ENCODE measurements around the gene MYCBP2.
A peak's percentile ranks its signal among the peaks of the same experiment; 100 is the strongest.
"Not testable (repeated sequence)": the region's sequence is repeated elsewhere in the genome, so short reads cannot be mapped to it uniquely, and the experiment has no call there.

Gene MYCBP2

DNA sequence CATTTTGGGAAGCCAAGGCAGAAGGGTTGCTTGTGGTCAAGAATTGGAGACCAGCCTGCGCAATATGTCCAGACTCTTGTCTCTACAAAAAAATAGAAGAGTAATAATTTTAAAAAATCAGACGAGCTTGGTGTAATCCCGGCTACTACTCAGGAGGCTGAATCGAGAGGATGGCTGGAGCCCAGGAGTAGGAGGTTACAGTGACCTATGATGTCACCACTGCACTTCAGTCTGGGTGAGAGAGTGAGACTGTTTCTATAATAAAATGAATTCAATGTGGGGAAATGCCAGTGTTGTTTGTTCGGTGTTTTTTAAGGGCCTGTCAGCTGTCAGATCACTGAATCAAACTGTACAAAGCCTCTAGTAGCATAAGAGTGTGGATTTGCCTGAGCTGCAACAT, 298.7 kb downstream of the MYCBP2 start:
- DNase-seq (ENCODE audit: low spot score): peak; percentile 32

DNA sequence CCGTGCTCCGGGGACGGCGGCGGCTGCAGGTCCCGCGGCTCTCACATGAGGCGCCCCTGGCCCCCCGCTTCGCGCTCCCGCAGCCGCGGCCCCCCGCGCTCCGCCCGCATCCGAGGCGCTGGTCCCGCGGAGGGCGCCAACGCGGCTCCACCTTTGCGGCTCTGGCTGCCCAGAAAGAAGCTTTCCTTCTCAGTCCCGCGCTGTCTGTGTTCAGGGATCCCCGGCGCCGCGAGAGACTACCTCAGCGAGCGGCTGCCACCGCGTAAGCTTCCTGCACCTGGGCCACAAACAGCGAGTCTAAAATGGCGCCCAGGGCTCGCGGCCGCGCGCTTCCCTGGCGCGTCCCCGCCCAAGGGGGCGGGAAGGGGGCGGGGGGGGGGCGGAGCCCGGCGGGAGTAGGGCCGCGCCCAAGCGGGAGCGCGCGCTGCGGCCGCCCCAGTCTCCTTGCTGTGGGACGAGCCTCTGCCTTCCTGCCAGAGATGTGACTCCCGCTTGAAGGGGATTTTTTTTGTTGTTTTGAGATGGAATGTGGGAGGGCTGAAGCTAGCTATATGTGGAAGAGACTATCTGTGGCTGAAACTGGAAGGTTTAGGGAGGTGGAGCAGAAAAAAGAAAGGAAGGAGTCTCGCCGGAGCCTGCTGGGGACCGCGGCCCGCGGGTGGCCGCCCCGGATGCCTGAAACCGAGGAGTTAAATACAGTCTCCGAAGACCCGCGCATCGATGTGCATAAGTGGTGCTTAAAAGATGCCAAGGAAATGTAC, 299.9 kb downstream of the MYCBP2 start, which contains the start of gene FBXL3:
Gene FBXL3, minus strand, starts transcription at position 299 of the 761 bp plus-strand sequence. CDS start 5,299 bp downstream, outside the sequence.
- peak; percentile 94 for DNase-seq (ENCODE audit: low spot score)

DNA sequence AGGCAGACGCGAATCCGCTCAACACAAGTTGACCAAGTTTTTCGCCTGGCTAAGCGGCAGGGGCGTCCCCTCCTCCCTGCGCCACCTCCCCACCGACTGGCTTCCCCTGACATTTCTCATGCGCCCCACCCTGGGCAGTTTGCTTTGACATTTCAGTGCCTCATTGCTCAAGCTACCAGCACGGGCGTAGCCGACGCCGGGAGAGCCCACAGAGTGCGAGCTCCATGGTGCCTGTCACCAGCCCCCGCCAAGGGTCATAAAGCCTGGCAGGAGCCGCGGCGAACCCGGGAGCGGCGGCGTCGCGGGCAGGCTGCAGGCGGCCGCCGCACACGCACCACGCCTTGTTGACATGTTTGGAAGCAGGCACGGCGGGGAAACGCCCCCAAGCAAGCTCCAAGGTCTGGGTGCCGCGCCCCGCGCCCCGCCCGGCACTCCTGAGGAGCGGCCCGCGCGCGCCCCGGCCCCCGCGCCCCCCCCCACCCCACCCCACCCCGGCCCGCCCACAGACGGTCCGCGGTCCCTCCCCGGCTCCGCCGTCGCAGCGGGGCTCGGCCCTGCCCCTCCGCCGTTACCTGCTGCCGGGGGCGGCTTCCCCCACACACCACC, 300.5 kb downstream of the MYCBP2 start:
- peak; percentile 76 for DNase-seq (ENCODE audit: low spot score)

DNA sequence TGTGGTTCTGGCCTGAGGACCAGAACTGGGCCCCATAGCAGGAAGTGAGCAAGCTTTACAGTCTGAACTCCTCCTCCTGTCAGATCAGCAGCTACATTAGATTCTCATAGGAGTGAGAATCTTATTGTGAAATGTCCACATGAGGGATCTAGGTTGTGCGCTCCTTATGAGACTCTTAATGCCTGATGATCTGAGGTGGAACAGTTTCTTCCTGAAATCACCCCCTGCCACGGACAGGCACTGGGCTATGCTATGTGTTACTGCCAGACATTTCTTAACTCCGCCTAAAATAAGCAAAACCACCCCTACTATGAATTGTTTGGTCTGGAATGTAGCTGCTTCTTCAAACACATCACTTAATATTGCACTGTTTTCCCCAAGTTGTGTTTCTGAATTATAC, 304.6 kb downstream of the MYCBP2 start:
- DNase-seq (ENCODE audit: low spot score): peak; percentile 25

DNA sequence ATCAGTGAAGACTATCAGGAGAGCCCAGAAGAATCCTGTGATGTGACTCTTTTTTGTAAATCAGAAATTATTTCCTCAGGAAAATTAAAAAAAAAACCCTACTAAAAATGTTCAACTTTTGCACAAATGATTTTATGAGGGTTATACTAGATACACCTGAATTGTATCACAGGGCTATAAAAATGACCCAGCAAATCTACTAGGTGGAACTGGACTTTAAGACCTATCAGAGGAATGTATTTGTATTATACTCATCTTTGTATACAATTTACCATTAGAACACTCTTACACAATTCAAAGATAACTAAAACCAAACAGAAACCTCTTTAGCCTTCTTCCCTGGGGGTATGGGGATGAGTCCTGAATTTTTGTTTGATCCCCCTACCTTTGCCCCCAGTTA, 307.1 kb downstream of the MYCBP2 start:
- DNase-seq (ENCODE audit: low spot score): no peak

DNA sequence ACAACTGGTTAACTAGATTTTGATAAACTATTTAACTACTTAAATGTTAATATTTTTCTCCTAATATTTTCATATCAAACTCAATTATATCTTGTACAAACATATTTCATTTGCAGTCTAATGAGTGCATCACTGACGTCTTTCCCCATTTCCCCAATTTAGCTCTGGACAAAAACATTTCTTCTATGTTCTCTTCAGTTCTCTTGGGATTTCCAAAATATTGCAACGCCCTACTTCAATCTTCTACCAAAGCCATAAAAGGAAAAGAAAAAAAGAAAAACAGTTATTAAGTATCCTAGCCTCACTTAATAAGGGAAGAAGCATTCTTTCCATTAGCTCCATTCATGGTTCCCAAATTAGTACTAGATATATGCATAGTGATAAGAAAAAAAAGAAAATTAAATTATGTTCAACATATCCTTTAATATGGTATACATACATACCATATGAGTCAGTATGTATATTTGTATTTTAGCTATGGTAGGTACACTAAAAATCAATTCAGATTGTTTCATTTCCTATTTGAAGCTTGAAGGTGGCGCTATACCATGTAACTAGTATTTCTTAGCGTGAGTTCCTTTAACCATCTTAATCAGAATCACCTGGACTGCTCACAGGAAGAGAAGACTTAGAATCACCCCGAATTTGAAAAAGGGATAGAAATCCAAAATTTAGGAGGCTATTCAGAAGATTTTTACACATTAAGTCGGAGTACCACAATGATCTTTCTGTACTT, 309.8 kb downstream of the MYCBP2 start:
- DNase-seq (ENCODE audit: low spot score): no peak

DNA sequence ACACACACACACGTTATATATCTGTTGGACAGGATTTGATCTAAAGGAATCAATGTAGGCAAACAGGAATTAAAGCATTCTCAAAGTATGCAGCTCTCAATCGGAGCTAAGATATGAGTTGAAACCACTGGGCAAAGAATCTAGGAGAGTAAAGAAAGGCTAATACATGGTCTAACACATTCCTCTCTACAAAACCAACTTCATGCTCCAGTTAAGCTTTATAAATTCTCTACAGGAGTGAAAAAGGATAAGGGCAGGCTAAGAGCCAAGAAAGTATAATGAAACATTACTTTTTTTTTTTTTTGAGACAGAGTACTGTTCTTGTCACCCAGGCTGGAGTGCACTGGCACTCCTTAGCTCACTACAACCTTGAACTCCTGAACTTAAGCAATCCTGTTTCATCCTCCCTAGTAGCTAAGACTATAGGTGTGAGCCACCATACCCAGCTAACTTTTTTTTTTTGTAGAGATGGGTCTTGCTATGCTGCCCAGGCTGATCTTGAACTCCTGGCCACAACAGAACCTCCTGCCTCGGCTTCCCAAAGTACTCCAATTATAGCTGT, 310.6 kb downstream of the MYCBP2 start:
- DNase-seq (ENCODE audit: low spot score): peak; percentile 48

DNA sequence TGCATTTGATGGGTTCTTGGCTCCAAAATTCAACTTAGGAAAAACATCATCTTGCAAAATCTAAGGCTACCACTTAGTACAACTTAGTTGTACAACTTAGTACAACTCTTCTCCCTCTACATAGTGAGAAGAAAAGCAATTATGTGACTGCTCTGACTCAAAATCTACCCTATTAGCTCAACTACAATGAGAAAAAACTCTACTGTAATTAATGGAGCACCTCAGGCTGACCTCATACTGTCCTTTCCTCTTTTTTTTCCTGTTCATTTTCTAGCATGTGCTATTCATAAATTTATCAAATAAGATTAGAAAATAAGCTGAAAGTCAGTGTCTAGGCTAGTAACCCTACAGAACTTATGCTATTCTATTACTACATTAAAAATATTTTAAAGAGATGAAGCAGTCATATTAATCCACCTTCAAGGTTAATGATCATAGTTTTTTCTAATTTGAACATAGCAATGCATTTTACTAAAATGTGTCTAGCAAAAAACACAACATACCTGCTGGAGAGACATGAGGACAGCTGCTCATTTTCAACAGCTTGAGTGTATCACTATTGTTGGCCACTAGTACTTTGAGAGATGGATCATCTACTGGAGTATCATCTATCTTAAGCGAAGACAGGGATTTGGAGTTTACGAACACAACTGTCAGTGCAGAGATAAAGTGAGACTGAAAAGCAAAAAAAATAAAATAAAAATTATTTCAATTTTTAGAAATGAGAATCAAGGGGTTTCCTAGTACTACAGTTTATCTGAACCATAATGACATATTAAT, 311.8 kb downstream of the MYCBP2 start:
- DNase-seq (ENCODE audit: low spot score): no peak

DNA sequence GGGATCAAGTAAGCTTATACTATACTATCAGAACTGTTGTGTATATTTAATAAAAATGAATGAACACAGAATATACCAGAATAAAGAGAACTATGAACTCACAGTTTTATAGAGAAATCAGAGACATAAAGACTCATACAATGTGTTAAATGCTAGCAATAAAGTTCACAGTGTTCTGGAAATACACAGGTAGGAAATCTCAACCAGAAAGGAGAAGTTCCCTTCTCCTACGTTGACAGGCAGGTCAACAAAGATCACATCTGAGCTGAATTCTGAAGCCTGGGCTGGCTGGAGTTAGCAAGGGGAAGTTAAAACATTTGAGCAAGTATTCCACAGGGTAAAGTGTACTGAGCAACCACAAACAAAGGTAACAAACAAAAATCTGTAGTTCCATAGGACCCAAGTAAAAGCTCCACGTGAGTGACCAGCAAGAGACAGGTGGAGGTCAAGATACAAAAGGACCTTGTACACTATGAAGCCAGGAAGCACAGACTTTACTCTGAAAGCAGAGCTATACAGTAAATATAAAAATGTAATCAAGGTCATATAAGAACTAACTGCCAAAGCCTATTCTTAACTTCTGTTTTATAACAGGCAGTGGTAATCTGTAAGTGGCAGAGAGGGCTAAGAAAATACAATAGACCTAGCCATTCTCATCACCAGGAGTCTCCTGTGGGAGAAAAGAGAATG, 312.9 kb downstream of the MYCBP2 start:
- no peak for DNase-seq (ENCODE audit: low spot score)

DNA sequence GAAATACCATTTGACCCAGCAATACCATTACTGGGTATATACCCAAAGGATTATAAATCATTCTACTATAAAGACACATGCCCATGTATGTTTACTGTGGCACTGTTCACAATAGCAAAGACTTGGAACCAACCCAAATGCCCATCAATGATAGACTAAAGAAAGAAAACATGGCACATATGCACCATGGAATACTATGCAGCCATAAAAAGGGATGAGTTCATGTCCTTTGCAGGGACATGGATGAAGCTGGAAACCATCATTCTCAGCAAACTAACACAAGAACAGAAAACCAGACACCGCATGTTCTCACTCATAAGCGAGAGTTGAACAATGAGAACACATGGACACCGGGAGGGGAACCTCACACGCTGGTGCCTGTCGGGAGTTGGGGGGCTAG, 317.2 kb downstream of the MYCBP2 start:
- DNase-seq (ENCODE audit: low spot score): not testable (repeated sequence)

DNA sequence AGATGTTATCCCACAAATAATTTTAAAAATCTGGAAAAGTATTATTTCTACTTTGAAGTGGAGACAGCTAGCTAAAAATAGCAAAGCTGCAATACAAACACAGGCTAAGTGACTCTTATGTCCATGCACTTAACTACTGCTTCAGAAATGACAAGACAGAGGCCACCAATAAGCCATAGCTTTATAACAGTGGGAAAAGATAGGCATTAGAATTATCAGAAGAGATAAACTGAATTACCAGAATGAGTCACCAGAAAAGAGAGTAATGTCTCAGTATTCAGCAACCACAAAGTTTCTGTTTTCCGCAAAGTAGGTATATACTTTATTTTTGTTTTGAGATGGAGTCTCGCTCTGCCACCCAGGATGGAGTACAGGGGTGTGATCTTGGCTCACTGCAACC, 317.9 kb downstream of the MYCBP2 start:
- DNase-seq (ENCODE audit: low spot score): no peak

DNA sequence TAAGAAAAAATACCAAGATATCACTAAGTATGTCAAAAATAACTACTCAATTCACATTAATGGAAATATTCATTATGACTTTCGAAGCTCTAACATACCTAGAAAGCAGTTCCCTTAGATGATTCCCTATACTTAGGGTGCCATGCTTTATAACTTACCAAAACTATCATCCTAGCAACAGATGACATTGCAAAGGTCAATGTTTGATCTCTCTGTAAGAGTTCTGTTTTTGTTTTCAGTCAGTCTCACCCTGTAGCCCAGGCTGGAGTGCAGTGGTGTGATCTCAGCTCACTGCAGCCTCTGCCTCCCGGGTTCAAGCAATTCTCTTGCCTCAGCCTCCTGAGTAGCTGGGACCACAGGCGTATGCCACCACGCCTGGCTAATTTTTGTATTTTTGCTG, 318.6 kb downstream of the MYCBP2 start:
- not testable (repeated sequence) for DNase-seq (ENCODE audit: low spot score)

DNA sequence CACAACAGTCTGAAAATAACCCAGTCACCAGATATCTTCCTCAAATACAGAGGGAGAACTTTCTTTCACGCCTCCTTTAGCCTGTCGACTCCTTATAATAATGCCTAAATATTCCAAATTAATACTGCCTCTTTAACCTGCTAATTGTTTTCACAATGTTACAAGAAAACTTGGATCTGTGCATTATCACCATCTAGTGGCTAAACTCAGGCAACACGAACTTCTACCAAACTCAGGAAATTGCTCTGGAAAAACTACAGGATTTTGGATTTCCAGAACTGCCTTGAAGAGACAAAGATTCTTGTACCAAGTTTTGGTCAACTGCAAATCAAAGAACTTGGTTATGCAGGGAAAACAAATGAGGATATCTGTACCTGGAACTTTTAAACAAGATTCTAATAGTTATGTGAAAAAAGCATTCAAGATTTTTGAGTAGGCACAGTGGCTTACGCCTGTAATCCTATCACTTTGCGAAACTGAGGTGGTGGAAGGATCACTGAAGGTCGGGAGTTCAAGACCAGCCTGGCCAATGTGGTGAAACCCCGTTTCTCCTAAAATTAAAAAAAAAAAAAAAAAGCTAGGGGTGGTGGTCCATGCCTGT, 324.2 kb downstream of the MYCBP2 start:
- peak; percentile 40 for DNase-seq (ENCODE audit: low spot score)

DNA sequence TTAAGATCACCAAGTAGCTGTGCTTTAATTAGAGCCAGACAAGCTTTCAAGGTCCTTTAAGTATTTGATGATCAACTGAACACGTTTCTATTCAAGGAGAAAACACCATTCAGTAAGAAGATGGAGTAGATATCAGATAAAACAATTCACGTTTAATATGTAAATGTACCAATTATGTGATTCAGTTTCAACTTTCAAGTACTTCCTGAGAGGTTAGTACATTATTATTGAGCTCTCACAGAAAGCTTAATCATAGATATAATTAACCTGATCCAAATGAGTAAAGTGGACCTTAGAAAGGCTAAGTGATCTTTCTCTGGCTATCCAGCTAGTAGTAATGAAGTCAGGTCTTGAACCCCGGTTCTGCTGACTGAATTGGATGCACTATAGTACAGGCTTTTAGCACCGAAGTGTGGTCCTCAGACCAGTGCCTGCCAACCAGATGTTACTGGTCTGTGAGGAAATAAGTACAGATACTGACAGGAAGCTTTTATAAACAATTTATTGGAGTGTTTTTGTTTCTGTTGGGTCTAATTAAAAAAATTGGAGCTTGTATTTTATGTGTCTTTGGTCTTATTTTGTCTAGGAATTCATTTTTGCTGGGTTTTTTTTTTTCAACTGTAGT, 324.8 kb downstream of the MYCBP2 start:
- DNase-seq (ENCODE audit: low spot score): no peak

DNA sequence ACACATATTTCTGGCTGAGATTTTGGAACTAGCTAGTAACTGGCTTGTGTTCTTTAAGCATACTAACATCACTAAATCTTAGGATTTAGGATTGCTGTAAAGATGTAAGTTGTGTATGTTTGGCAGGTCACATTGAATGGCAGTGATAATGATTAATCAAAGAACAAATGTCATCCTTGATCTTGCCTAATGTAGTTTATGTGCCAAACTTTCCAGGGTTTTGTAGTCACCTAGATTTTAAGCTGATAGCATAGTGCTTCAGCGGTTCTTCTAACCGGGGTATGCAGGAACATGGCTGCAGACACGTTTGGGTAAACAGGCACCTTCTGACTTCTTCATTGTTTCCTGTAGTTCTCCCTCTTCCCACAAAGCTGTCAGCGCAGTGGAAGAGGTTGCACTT, 325.4 kb downstream of the MYCBP2 start:
- no peak for DNase-seq (ENCODE audit: low spot score)

DNA sequence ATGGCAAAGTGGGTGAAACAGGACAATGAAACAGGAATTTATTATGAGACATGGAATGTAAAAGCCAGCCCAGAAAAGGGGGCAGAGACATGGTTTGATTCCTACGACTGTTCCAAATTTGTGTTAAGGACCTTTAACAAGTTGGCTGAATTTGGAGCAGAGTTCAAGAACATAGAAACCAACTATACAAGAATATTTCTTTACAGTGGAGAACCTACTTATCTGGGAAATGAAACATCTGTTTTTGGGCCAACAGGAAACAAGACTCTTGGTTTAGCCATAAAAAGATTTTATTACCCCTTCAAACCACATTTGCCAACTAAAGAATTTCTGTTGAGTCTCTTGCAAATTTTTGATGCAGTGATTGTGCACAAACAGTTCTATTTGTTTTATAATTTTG, 326.4 kb downstream of the MYCBP2 start:
- no peak for DNase-seq (ENCODE audit: low spot score)
